GM04504 (cell line): Measurements from ENCODE around the gene GRIP2.
A peak's percentile ranks its signal among the peaks of the same experiment; 100 is the strongest.

ENCODE experiments used
- DNase-seq: peaks from one replicate; pipeline ENCODE4 v3.0.0-alpha.2; 2012; ENCODE audit warnings: low read depth

GRIP2 gene

GRCh38 chr3:14485981-14486380 is 54.2 kb downstream of the GRIP2 start:
- no peak for DNase-seq

DNA sequence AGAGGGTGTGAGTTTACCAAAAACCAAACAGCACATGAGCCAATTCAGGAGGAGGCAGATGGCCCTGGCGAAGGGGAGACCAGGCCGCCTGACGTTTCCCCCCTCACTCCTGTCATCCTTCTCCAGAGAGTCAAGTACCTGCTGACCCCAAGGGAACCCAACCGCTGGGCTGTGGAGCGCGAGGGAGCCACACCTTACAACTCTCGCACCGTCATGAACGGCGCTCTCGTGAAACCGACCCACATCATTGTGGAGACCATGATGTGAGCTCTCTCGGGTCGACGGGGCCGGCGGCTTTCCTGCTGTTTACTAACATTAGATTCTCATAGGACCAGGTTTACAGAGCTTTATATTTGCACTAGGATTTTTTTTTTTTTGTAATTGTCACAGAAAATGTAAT is 55.4 kb downstream of the GRIP2 start:
- no peak for DNase-seq

DNA sequence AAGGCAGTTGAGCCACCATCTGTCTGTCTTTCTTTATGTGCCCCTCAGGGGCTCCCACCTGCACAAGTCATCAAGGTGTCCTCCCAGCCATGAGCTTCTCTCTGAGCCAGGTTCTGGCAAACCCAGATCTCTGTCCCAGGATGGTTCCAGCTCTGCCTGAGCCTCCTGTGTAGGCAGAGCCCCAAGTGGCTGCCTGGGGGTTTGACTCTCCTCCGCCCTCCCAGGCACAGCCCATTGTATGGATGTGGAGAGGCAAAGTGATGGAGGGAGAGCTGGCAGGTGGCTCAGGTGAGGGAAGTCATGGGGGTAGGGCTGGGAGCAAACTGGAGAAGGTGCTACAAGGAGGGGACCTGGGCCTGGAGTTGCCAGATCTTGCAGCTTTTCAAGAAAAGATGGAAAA is 56.9 kb downstream of the GRIP2 start:
- DNase-seq, result no peak

- no peak for DNase-seq
These were observed 57.8 kb downstream of the GRIP2 start for GRCh38 chr3:14482271-14482721.

DNA sequence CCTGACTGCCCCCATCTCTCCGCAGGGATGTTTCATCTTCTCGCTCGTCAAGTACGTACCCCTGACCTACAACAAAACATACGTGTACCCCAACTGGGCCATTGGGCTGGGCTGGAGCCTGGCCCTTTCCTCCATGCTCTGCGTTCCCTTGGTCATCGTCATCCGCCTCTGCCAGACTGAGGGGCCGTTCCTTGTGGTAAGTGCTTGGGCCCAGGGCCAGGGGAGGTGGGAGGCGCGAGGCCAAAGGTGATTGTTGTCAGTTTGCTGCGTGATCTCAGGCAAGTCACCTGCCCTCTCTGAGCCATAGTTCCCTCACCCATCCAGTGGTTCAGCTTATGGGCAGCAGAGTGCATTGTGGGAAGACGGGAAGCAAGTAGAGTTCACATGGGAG is 58.5 kb downstream of the GRIP2 start:
- no peak for DNase-seq

DNA sequence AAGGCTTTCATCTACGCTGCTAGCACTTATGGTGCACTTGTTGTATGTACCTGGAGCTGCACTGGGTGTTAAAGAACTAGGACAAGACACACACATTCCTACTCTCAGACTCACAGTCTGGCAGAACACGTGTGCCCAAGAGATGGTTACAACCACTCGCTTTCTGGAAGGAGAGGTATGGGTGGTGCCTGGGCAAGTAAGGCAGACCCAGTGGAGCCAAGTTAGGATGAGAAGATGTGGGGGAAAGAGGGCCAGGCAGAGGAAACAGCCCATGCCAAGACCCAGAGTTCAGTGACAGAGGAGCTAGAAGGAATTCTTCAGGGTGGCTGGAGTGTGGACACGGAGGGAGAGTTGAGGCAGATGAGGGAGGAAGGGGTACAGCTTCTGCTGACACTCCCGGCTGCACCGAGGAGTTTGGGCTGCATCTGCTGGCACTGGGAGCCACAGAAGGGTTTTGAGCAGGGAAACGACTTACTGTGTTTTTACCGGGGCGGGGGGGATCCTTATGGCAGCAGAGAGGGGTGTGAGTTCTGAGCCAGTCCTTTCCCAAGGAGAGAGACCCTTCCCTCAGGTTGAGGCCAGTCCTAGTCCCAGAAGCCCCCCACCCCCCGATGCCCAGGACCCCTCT is 59.0 kb downstream of the GRIP2 start:
- no peak for DNase-seq

DNA sequence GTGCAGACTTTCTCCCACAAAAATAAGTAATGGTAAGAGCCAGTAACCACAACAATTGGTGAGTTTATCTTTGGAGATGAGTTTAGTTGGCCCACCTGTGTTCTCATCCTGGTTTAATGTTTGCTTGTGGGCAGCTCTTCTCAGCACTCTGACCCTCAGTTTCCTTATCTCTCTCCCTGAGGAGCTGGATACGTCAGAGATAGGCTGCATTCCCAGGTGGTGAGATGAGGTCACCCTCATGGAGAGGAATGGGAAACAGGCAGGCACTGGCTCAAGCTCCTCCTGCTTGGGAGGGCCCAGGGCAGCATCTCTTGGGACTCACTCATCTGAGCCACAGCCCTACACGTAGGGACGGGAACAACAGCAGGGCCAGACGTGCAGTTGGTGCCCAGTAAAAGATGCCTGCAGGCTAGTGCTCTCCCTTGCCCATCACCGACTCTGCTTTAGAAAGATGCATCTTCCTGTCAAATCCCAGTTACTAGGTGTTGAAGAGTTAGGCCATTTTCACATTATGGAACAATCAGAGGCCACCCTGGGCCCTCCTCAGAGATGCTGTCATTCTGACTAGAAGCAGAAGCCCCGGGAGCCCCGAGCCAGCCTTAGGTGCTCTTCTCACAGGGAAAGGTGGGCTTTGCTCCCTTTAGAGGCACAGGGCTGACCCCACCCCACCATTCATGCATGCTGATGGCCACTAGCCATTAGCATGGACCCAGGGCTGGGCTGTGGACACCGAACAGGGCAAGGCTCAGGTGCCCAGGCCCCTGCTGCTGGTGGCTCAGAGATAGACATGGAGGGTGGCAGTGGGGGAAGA is 59.7 kb downstream of the GRIP2 start:
- no peak for DNase-seq

DNA sequence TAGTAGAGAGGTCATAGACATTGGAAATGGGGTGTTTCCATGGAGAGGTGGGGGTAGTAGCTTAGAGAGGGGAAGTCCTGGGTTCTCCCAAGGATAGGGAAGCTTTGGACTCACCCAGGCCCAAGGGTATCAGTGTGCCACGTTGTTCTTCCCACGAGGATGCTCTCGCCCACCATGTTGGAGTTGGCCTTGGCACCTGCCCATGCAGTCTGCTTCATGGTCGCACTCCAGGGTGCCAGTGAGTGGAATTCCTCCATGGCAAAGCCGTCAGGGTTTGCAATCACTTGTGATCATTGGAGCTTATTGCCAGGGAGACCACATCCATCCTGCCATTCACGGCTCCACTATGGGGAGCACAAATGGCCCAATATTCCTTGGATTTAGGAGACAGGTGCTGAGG is 60.6 kb downstream of the GRIP2 start:
- no peak for DNase-seq

DNA sequence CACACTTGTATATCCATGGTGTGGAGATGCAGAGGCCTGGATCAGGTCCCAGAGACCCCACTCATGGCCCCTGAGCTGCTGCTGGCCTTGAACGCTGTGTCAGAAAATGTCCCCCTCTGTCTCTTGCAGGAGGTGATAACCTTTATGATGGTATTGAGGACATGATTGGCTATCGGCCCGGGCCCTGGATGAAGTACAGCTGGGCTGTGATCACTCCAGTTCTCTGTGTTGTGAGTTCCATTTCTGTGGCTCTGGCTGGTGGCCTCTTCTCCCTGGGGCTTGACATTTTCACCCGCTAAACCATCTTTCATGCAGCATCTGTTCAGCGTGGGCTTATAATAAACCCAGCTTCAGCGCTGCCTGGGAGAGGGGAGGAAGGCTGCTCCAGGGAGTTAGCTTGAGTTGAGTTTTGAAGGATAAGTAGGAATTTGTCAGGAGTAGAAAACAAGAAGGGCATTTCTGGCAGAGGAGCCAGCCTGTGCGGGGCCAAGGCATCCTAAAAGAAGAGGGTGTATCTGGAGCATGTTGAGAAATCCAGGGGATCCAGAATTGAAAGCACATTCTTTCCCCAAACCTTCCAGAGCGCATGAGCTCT is 61.1 kb downstream of the GRIP2 start:
- no peak for DNase-seq

DNA sequence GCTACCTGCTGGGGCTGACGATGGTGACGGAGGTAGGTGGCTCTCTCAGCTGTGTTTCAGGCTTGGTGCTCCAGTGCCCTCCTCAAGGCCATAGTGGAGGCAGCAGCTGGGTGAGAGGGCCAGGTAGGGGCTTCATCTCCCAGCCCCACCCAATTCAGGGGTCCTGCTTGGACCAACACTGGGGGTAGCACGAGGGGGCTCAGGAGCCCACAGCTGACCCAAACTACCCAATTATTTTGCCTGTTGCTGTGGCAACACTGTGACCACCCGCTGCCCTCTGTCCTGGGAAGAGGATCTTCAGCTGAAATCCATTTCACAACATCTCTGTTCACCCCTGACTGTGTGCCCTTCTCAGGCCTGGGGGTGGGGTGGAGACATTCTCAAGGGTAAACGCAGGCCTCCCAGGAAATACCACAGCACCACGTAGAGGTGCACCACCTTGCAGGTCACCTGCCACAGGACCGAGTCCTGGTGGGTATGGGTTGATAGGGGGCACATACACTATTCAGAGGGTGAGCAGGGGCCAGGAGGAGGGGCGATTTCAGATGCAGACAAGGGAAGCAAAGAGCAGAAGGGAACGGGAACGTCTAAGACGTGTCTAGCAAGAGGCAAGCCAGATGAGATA is 62.7 kb downstream of the GRIP2 start:
- DNase-seq, result no peak

- DNase-seq, result no peak
These were observed 63.4 kb downstream of the GRIP2 start for GRCh38 chr3:14476583-14477265.

GRCh38 chr3:14475621-14476020 is 64.5 kb downstream of the GRIP2 start:
- no peak for DNase-seq

- no peak for DNase-seq
These were observed 65.6 kb downstream of the GRIP2 start for GRCh38 chr3:14474363-14475081.

DNA sequence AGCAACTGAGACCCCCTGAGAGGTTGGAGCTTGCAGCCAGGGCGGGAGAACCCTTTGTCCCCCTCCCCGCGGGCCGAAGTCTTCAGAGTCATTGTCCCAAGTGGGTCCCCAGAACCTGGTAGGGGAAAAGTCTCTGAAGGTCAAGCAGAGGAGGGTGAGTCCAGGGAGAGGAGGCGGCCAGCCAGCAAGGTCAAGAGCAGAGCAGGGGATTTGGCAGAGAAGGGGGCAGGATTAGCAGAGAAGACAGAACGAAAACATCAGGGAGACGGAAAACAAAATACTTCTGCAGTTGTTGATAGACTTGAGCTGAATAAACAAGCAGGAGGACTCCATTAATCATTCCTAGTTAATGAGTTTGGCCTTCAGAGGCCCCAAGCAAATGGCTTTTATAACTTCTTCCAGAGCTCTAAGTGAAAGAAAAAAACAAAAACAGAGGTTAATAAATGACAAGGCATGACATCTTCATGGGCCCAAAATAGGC is 66.7 kb downstream of the GRIP2 start:
- no peak for DNase-seq

- DNase-seq, result peak; percentile 77
These were observed 67.4 kb downstream of the GRIP2 start for GRCh38 chr3:14472471-14473351.

- no peak for DNase-seq
These were observed 68.5 kb downstream of the GRIP2 start for GRCh38 chr3:14471690-14472089.

DNA sequence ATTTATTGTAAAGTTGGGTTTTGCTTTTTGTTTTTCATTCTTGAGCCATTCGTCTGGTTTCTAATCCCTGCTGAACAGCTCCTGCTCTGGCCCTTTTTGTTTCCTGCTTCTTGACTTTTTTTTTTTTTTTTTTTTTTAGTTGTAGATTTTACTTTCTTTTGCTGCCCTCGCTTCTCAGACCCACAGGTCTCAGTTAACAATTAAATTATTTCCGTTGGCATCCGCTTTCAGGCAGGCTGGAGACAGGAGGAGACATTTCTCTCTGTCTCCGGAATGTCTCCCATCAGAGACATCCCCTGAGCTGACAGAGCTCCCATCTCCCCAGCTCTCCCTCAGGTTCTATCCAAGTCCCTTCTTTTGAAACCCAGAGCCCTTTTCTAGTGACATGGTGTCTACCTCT is 69.1 kb downstream of the GRIP2 start:
- no peak for DNase-seq

DNA sequence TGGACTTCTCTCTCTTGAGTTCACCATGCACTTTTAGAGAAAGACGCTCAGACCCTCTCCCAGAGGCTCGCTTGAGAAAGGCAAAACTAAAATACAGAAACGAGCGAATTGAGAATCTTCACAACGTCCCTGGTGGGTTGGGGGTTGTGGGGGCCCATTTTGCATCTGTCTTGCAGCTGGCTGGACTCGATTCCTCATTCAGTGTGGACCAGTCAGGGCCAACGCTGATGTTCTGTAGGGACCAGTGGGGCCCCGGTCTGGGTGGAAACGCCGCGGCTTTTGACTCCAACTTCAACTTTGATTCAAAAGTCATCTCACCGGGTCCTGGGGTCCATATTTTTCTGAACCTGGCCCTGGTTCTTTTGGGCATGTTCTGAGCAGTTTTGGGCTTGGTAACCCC is 69.7 kb downstream of the GRIP2 start:
- no peak for DNase-seq

DNA sequence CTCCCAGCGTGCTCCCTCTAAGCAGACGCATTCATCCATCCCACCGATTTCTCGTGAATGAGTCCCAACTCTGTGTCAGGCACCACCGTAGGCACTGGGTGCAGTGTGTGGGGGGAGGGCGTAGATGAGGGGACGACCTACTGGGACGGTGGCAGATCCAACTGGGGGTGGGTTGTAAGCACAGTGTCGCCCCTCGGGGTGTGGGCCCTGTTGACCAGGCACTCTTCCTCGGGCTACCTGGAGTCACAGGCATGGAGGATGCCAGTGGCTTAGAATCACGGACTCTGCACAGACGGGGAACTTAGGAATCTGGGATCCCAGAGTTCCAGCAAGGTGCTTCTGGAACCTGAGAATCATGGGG is 71.5 kb downstream of the GRIP2 start:
- DNase-seq, result no peak

GRCh38 chr3:14467814-14468620 is 72.1 kb downstream of the GRIP2 start:
- no peak for DNase-seq
